Forelimb muscle (tissue), 1 donor: ENCODE data around the gene KCNMA1. TPM values are rescaled to one million over a fixed set of nuclear protein-coding genes. Genes with fewer than 3 reads are reported as not detected.

Experiments
- DNase-seq: peaks from one replicate; pipeline ENCODE4 v3.0.0-alpha.2; 2013; ENCODE audit warnings: low read depth
- polyA plus RNA-seq: library from polyadenylated mRNA; unstranded; fragments of 120-200 nt; gene quantifications from one replicate; pipeline ENCODE4 v1.2.1, GENCODE V29; 2013; ENCODE audit not compliant: insufficient read length

The KCNMA1 gene
- polyA plus RNA-seq, 1 donor = 15.1 TPM

DNA sequence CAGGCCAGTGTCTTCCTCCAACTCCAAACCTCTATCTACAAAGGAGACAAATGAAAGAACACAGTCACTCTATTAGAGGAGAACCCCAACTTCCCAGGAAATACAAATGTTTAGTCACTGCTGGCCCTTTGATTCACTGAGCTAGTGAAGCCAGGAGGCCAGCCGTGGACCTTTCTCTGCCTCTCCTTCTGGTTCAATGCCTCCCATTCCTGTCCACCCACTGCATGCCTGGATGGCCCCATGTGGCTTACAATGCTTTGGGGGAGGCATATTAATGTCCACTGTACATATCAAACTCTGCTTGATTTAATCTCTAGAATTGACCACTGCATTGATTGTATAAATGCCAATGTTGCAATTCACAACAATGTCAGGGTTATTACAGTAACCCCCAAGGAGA is 687.3 kb downstream of the KCNMA1 start:
- DNase-seq = no peak

GRCh38 chr10:76946270-76946669 is 691.3 kb downstream of the KCNMA1 start:
- DNase-seq = no peak

DNA sequence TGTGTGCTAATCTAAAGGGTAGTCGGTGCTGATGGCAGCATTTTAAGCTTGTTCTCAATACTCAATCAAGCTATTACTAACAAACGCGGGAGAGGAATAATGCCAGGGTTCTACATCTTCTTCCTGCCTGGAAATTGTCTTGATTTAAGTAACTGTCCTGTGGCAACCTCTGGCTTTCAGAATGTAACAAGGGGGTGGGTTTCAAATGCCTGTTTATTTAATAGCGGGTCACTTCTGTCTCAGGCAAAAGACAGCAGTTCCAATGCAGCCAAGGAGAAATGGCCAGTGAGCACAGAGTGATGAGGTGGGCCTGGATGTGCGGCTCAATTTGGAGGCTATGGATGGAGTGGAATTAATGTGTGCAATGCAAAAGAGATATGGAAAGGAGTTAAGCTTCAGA is 692.4 kb downstream of the KCNMA1 start:
- no peak for DNase-seq

DNA sequence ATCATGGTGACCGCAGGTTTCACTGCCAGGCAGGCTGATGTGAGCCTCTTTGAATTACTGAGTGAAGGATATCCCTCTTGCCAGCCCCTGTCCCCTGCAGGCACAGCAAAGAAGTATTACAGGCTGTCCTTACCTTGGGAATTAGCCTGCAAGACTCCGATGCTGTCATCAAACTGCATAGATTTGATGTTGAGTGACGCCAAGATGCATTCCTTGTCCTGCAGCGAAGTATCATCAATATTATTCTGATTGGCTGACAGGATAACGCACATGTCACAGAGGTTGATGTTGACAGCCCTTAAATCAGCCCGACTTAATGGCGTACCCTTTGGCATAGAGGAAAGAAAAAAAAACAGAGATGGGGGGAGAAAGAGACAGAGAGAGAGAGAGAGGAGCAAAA is 693.0 kb downstream of the KCNMA1 start:
- no peak for DNase-seq

DNA sequence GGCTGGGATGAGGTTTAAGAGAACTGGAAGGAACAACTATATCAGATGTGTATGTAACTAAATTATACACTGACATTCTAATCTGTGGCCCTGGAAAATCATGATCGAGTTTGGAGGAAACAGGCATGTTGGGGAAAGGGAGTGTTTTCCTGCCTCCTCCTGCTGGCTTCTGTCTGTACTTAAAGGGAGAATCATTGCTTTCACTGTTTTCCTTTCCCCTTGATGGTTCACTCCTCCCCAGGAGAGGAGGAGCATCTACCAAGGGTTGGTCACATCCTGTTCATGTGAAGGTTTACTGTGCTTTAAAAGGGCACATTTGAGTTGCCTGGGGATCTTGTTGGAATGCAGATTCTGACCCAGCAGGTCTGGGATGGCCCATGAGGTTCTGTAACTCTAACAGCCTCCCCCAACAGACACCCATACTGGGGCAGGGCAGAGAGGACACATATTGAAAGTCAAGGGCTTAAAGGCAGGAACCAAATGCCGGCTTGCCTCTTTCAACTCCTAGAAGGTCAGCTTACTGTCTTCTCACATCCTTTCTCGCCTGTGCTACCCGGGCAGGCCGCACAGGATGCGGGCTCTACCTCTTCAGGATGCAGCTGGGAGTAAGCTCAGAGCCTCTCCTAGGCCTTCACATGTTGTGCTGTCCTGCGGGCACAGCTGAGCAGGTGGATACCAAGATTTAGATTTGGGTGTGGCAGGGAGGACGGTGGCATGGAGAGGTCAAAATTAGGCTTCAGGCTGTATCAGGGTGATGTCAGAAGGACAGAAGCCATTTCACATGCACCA is 694.8 kb downstream of the KCNMA1 start:
- DNase-seq = no peak

- DNase-seq = no peak
Observed at GRCh38 chr10:76939933-76940468, 697.6 kb downstream of the KCNMA1 start.

DNA sequence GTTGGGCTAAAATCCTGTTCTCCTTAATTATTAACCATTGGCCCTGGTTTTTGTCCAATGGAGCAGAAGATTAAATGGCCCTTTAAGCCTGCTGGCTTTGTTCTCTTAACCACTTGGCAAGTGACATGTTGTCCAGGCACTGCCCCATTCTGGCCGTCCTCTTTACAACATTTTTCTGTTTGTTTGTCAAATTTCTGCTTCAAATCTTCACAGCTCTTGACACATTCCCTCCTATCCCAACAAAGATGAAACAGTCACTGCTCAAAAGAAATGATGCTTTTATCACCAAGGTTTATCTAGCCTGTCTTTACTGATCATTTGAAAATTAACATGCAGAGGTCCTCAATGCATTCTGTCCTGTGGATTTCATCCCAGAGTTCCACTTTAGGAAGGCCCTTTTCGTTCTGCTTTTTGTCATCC is 700.4 kb downstream of the KCNMA1 start:
- no peak for DNase-seq

- no peak for DNase-seq
Observed at GRCh38 chr10:76935941-76936613, 701.5 kb downstream of the KCNMA1 start.

DNA sequence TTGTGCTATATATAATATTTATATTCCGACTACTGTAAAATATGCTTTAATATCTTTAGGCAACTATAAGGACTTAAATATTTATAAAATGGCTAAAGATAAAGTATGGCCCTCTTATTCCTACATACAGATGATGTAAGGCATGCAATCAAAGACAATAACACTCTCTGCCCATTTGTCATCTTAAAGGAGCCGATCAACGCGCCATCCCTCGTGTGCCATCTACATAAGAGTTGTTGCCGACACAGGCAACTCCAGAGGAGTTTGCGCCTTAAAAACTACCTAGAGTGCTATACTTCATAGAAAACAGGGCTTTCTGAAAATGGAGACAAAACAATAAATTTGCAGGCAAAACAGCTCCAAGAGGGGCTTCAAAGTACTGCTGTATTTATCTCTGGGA is 709.0 kb downstream of the KCNMA1 start:
- DNase-seq = no peak

- no peak for DNase-seq
Observed at GRCh38 chr10:76925636-76926405, 711.8 kb downstream of the KCNMA1 start.

- no peak for DNase-seq
Observed at GRCh38 chr10:76922666-76923065, 714.9 kb downstream of the KCNMA1 start.

DNA sequence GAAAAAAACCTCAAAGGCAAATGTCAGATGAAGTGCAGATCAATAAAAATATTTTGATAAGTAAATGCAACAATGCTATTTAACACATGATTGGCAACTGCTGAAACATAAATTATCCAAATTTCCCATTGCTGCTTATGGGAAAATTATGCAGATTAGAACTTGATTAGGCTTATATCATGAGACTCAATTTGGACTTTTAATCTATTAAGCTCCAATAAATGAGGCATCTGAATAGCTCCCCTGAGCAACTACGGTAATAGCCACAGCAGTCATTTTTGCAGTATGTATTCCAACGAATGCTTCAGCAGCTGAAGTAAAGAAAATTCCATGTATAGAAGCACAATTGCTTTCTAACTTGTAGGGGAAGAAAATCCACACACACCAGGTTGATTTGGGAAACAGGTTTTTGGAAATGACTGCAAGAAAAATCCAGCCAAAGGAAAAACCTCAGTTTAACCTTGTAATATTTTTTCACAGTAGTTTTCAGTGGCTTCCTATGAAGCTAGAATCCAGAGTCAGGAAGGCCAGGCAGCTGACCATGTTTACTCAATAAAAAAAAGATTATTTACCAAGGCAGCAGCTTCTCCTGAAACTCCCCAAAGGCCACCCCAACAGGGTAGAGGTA is 716.1 kb downstream of the KCNMA1 start:
- no peak for DNase-seq

DNA sequence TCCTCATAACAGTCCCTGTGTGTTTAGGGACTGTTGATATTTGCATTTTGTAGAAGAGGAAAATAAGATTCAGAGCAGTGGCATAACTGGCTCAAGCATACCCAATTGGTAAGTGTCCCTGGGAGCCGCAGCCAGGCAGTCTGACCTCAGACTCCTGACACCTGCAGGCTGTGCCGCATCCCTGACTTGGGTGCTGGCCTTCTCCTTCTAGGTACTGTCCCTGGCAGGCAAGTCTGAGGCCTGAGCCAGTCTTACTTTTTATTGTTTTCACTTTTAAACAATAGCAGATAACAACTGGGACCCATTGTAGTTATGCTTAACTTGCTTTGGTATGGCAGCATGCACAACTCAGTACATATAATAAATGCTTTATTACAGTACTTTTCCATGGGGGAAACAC is 717.0 kb downstream of the KCNMA1 start:
- DNase-seq = no peak

DNA sequence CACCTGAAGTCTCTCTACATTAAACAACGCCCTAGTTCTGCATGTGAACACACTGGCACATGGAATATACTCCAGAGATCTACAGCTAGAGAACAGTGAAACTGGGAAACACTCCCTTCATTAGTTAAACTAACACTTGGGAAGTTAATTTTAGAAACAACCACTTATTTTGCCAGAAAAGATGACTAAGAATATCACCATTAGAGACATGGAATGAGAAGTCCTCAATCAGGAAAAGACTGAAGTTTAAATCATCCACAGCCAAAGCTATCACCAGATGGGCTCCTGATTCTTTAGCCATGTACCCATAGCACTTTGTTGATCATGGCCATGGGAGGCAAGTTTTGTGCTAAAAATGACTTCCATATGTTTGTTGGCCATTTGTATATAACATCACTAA is 719.5 kb downstream of the KCNMA1 start:
- DNase-seq = no peak

DNA sequence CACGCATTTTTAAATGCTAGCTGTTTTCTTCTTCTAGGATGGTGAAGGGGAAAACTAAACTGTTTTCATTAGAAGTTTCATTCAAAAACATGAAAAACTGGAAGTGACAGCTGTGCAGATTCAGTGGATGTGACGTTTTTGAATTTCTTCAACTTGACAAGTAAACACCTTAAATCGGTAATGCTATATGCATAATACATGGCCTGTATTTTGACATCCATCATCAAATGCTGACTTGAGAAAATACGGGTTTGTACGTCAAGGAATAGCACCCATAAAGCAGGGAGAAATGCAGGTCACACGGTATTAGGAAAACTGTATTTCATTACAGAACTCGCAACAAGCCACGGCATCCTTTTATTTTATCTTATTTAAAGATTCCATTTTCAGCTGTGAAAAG is 720.5 kb downstream of the KCNMA1 start:
- DNase-seq = no peak

- DNase-seq = no peak
Observed at GRCh38 chr10:76916536-76916935, 721.1 kb downstream of the KCNMA1 start.

DNA sequence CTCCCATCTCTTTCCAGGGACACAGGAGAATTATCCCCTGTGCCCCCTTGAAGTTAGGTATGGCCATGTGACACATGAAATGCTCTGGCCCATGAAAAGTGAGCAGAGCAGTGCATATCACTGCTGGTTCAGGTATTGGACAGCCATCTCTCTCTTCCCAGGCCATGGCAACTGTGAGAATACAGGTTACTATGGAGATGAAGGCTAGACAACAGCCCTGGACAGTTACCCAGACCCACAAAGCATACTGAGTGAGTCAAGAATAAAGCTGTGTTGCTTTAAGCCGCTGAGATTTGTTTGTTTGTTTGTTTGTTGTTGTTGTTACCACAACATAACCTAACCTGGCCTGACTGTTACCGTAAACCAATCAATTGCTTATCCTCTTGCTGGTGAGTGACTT is 722.3 kb downstream of the KCNMA1 start:
- no peak for DNase-seq

DNA sequence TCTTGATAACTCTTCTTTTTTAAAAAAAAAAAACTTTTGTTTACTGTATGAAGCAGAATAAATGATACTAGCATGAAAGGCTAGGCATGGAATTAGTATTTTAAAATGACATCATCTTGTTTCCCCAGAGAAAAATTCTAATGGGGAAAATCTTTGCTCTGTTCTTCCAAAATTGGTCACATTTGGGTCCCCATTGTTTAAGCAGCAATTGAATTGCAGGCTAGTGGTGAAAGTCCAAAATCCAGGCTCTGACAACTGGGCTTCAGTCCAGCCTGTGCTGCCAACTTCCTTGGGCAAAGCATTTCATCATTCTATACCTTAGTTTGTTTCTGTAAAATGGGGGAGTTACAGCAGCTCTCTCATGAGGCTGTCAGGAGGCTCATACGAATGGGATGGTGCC is 726.4 kb downstream of the KCNMA1 start:
- no peak for DNase-seq

- DNase-seq = no peak
Observed at GRCh38 chr10:76910184-76910962, 727.2 kb downstream of the KCNMA1 start.

DNA sequence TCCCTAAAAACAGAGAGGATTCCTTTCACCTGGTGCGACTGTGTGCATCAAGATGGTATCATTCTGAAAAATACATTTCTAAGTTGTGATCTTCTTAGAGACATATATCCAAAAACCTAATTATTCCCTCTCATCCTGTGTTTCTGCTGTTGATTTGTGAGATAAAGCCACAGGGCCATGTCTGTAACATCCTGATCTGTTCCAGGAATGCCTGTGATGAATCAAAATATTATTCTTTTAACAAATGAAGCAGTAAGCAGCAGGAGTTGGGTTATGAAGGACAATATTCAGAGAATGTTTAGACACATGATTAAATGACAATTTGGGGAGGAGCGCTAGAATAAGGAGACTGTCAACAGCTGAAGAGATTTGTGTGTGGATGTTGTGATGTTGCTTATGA is 731.4 kb downstream of the KCNMA1 start:
- no peak for DNase-seq

DNA sequence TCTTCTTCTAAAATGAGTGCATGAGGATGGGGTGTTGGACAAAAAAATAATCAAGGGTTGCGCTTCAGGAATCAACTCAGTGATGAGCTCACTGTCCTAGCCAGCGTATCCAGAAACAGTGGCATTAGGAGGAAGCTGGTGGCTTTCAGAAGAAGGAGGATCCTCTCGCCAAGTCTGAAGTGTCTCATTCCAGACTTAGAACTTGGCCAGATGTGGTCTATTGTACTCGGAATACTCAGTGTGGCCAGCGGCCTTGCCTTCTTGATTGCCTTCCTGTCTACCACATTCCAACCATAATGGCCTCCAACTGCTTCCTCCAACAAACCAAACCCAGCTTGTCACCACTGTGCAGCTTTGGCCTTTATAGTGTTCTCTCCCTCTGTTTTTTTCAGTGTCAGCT is 732.4 kb downstream of the KCNMA1 start:
- DNase-seq = no peak
